Measurements from ENCODE around the gene MKLN1. TPM values are rescaled to one million over a fixed set of nuclear protein-coding genes. Genes with fewer than 3 reads are reported as not detected.

MKLN1 gene
- total RNA-seq, 1 experiment from 2014 or later, result 90.2 TPM

- Histone ChIP-seq H3K27me3 (replicated peaks; ENCODE audit: insufficient read depth, low read depth, low read length, poor library complexity) (no peaks in the 10 kb centered on the region), H3K36me3 (ENCODE audit: insufficient read depth, low read length, poor library complexity, severe bottlenecking) (no peaks in the 10 kb centered on the region), H3K4me3 (ENCODE audit: low read depth, low read length, poor library complexity, severe bottlenecking) (no peak overlapping the region), H3K9me3 (ENCODE audit: low read depth, low read length, poor library complexity, severe bottlenecking) (no peaks in the 10 kb centered on the region), H3K27ac (ENCODE audit: low read depth, low read length, poor library complexity, severe bottlenecking) (no peak overlapping the region), H3K4me1 (ENCODE audit: insufficient read depth, low read length, poor library complexity, severe bottlenecking) (no peaks in the 10 kb centered on the region)
- TF ChIP-seq EZH2 (IDR thresholded peaks at IDR 0.05; ENCODE audit: borderline replicate concordance, low read depth, low read length, poor library complexity, severe bottlenecking) (no peak), CTCF (conservative IDR thresholded peaks at IDR 0.05; ENCODE audit: low read depth, low read length) (no peak)
- DNase-seq (ENCODE audit: low spot score), result no peak
- BruUV-seq (replicated peaks), result no TSS peak
- CTCF ChIA-PET, result no interaction called here
- intact Hi-C loops (cut with micrococcal nuclease; ENCODE audit: unreplicated experiment), result no loop called here
- POLR2A ChIA-PET (ENCODE audit: low non-redundant PET), result no interaction called here
Observed at GRCh38 chr7:131289051-131289450, 38.6 kb upstream of the MKLN1 start.

DNA sequence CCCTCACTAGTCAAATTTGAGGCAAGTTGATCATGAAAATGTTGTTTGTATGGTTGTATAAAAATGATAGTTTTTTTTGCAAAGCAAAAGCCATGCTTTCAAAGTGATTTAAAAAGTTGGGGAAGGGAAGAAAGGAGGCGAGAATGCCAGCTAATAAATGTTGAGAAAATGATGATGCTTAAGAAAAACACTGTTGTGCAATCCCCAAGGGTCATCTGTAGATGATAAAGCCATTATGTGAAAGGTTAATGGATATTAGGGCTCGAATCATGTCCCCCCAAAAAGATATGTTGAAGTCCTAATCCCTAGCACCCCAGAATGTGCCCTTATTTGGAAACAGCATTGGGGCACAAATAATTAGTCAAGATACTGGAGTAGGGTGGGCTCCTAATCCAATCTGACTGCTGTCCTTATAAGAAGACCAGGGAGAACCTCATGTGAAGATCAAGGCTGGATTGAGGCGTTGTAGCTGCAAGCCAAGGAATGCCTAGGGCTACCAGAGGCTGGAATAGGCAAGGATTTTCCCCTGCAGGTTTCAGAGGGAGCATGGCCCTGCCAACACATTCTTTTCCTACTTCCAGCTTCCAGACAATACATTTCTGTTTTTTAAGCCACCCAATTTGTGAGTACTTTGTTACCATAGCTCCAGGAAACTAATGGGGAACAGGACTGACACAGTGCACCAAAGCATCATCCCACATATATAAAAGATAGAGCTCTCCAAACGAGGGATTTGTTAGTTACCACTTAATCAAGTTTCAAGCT is 35.4 kb upstream of the MKLN1 start:
- Histone ChIP-seq H3K36me3 (ENCODE audit: insufficient read depth, low read length, poor library complexity, severe bottlenecking) (no peaks in the 10 kb centered on the region), H3K27me3 (replicated peaks; ENCODE audit: insufficient read depth, low read depth, low read length, poor library complexity) (no peaks in the 10 kb centered on the region), H3K27ac (ENCODE audit: low read depth, low read length, poor library complexity, severe bottlenecking) (no peak overlapping the region), H3K9me3 (ENCODE audit: low read depth, low read length, poor library complexity, severe bottlenecking) (no peaks in the 10 kb centered on the region), H3K4me3 (ENCODE audit: low read depth, low read length, poor library complexity, severe bottlenecking) (no peak overlapping the region), H3K4me1 (ENCODE audit: insufficient read depth, low read length, poor library complexity, severe bottlenecking) (no peaks in the 10 kb centered on the region)
- ChIA-PET CTCF (no interaction called here), POLR2A (ENCODE audit: low non-redundant PET) (no interaction called here)
- DNase-seq (ENCODE audit: low spot score), result no peak
- intact Hi-C loops (cut with micrococcal nuclease; ENCODE audit: unreplicated experiment), result no loop called here
- BruUV-seq (replicated peaks), result no TSS peak
- no peak for TF ChIP-seq EZH2 (IDR thresholded peaks at IDR 0.05; ENCODE audit: borderline replicate concordance, low read depth, low read length, poor library complexity, severe bottlenecking)
- no peak for TF ChIP-seq CTCF (conservative IDR thresholded peaks at IDR 0.05; ENCODE audit: low read depth, low read length)

GRCh38 chr7:131293018-131293417 is 34.7 kb upstream of the MKLN1 start:
- no peak overlapping the region for H3K27ac ChIP-seq (ENCODE audit: low read depth, low read length, poor library complexity, severe bottlenecking)
- ChIA-PET CTCF (no interaction called here), POLR2A (ENCODE audit: low non-redundant PET) (no interaction called here)
- H3K4me3 ChIP-seq (ENCODE audit: low read depth, low read length, poor library complexity, severe bottlenecking), result no peak overlapping the region
- no peaks in the 10 kb centered on the region for H3K27me3 ChIP-seq (replicated peaks; ENCODE audit: insufficient read depth, low read depth, low read length, poor library complexity)
- TF ChIP-seq CTCF (conservative IDR thresholded peaks at IDR 0.05; ENCODE audit: low read depth, low read length) (no peak), EZH2 (IDR thresholded peaks at IDR 0.05; ENCODE audit: borderline replicate concordance, low read depth, low read length, poor library complexity, severe bottlenecking) (no peak)
- no peak for DNase-seq (ENCODE audit: low spot score)
- BruUV-seq (replicated peaks), result no TSS peak
- intact Hi-C loops (cut with micrococcal nuclease; ENCODE audit: unreplicated experiment), result no loop called here
- no peaks in the 10 kb centered on the region for H3K36me3 ChIP-seq (ENCODE audit: insufficient read depth, low read length, poor library complexity, severe bottlenecking)
- H3K9me3 ChIP-seq (ENCODE audit: low read depth, low read length, poor library complexity, severe bottlenecking), result no peaks in the 10 kb centered on the region
- no peaks in the 10 kb centered on the region for H3K4me1 ChIP-seq (ENCODE audit: insufficient read depth, low read length, poor library complexity, severe bottlenecking)
